HepG2 (cell line): ENCODE data around the gene DENND11. TPM values are rescaled to one million over a fixed set of nuclear protein-coding genes. Genes with fewer than 3 reads are reported as not detected.

Source experiments
- ARID5B ChIP-seq: IDR thresholded peaks from 2 replicates; pipeline ENCODE4 v1.4.0; 2020; ENCODE audit warnings: mild to moderate bottlenecking, missing genetic modification reagents
- ATF1 ChIP-seq: IDR thresholded peaks from 2 replicates; pipeline ENCODE4 v1.6.1; 2016; ENCODE audit warnings: mild to moderate bottlenecking, control low read depth
- EED ChIP-seq: sonication (generic); formaldehyde crosslinking; IDR thresholded peaks from 2 replicates; pipeline ENCODE4 v1.5.0; 2020; ENCODE audit warnings: mild to moderate bottlenecking, missing genetic modification reagents
- ESRRA ChIP-seq: sonication (generic); formaldehyde crosslinking; IDR thresholded peaks from 2 replicates; pipeline ENCODE4 v1.5.1; 2020; ENCODE audit warnings: mild to moderate bottlenecking, low read depth, missing genetic modification reagents
- FOXC1 ChIP-seq: sonication (generic); formaldehyde crosslinking; IDR thresholded peaks from 2 replicates; pipeline ENCODE4 v1.8.0; 2022; ENCODE audit warnings: mild to moderate bottlenecking, missing genetic modification reagents, borderline replicate concordance
- GATAD2A ChIP-seq: IDR thresholded peaks from 2 replicates; pipeline ENCODE4 v1.6.1; 2016
- KDM6A ChIP-seq: IDR thresholded peaks from 2 replicates; pipeline ENCODE4 v1.6.1; 2016; ENCODE audit warnings: low read depth
- MYC ChIP-seq: sonication (generic); formaldehyde crosslinking; IDR thresholded peaks from 2 replicates; pipeline ENCODE4 v1.9.0; 2021; ENCODE audit warnings: missing genetic modification reagents, borderline replicate concordance
- RAD21 ChIP-seq: fragments of 450-650 bp; formaldehyde crosslinking; IDR thresholded peaks from 2 replicates; pipeline ENCODE4 v1.5.0; 2020; ENCODE audit warnings: mild to moderate bottlenecking
- SATB2 ChIP-seq: sonication (generic); formaldehyde crosslinking; IDR thresholded peaks from 2 replicates; pipeline ENCODE4 v1.5.0; 2020; ENCODE audit warnings: missing genetic modification reagents
- SETDB1 ChIP-seq: sonication (generic); formaldehyde crosslinking; IDR thresholded peaks from 2 replicates; pipeline ENCODE4 v1.5.1; 2020; ENCODE audit warnings: missing genetic modification reagents, mild to moderate bottlenecking, borderline replicate concordance
- SKI ChIP-seq: fragments of 450-650 bp; IDR thresholded peaks from one replicate; pipeline ENCODE4 v1.6.1; 2018; ENCODE audit warnings: mild to moderate bottlenecking; ENCODE audit not compliant: partially characterized antibody
- ZNF709 ChIP-seq: sonication (generic); formaldehyde crosslinking; IDR thresholded peaks from 2 replicates; pipeline ENCODE4 v1.5.0; 2020; ENCODE audit warnings: mild to moderate bottlenecking, missing genetic modification reagents
- ZNF841 ChIP-seq: sonication (generic); formaldehyde crosslinking; IDR thresholded peaks from 2 replicates; pipeline ENCODE4 v1.8.1; 2023; ENCODE audit warnings: missing genetic modification reagents, borderline replicate concordance
- ZNF883 ChIP-seq: sonication (generic); formaldehyde crosslinking; IDR thresholded peaks from 2 replicates; pipeline ENCODE4 v1.5.1; 2020; ENCODE audit warnings: mild to moderate bottlenecking, missing genetic modification reagents; ENCODE audit errors: not compliant biosample characterization
- polyA plus RNA-seq, 8 experiments: library from polyadenylated mRNA; depleted of rRNA in 3 of 8; stranded (reverse) in 7 of 8; unstranded in 1 of 8; fragments of >200 nt; fragmentation: Illumina TruSeq in 4 of 8; extraction: Trizol in 4 of 8; gene quantifications; 2 replicates each; pipeline versions ENCODE4 v1.2.1 to v1.2.3, GENCODE V29; 2011 to 2016; ENCODE audit warnings: low read depth in 4 of 8, missing spikeins in 1 of 8, mixed read lengths in 1 of 8; ENCODE audit not compliant: insufficient read depth in 1 of 8
- total RNA-seq, 5 experiments: library from RNA; depleted of rRNA; stranded (reverse); fragments of >200 nt; fragmentation: Illumina TruSeq; extraction: Trizol; gene quantifications; 2 replicates each; pipeline ENCODE4 v1.2.3, GENCODE V29; 2016; ENCODE audit warnings: low read depth in 1 of 5
- TF ChIP-seq, protein P1 (sequence below): sonication (generic); formaldehyde crosslinking; IDR thresholded peaks from 2 replicates; pipeline ENCODE4 v1.5.1; 2020; ENCODE audit warnings: mild to moderate bottlenecking, missing genetic modification reagents, moderate library complexity
- TF ChIP-seq, protein P2 (sequence below): sonication (generic); formaldehyde crosslinking; IDR thresholded peaks from 2 replicates; pipeline ENCODE4 v1.4.0; 2020; ENCODE audit warnings: mild to moderate bottlenecking, missing genetic modification reagents
- TF ChIP-seq, protein P3 (sequence below): sonication (generic); formaldehyde crosslinking; IDR thresholded peaks from 2 replicates; pipeline ENCODE4 v1.9.0; 2022; ENCODE audit warnings: low read depth, missing genetic modification reagents

The DENND11 gene
- total and polyA plus RNA-seq, 2 of the 13 experiments (the other 11 are each of a cell fraction or from before 2014, with no cell fraction given) = 7.1 to 10.5 TPM

- TF ChIP-seq ARID5B (peak; percentile 86), SETDB1 (CRISPR knock-in tag) (no peak), ZNF841 (no peak), ESRRA (peak; percentile 87; the same call in 1 of the 2 replicates), FOXC1 (no peak), ZNF883 (CRISPR knock-in tag) (no peak), GATAD2A (peak; percentile 92), RAD21 (CRISPR knock-in tag) (no peak), KDM6A (0 out of 2 replicates have a peak, but pooled peaks have one; percentile 9), SATB2 (CRISPR knock-in tag) (no peak), MYC (CRISPR knock-in tag) (no peak), SKI (peak; percentile 79), ZNF709 (CRISPR knock-in tag) (no peak), EED (CRISPR knock-in tag) (no peak), ATF1 (CRISPR knock-in tag) (no peak)
- TF ChIP-seq, protein P1, sequence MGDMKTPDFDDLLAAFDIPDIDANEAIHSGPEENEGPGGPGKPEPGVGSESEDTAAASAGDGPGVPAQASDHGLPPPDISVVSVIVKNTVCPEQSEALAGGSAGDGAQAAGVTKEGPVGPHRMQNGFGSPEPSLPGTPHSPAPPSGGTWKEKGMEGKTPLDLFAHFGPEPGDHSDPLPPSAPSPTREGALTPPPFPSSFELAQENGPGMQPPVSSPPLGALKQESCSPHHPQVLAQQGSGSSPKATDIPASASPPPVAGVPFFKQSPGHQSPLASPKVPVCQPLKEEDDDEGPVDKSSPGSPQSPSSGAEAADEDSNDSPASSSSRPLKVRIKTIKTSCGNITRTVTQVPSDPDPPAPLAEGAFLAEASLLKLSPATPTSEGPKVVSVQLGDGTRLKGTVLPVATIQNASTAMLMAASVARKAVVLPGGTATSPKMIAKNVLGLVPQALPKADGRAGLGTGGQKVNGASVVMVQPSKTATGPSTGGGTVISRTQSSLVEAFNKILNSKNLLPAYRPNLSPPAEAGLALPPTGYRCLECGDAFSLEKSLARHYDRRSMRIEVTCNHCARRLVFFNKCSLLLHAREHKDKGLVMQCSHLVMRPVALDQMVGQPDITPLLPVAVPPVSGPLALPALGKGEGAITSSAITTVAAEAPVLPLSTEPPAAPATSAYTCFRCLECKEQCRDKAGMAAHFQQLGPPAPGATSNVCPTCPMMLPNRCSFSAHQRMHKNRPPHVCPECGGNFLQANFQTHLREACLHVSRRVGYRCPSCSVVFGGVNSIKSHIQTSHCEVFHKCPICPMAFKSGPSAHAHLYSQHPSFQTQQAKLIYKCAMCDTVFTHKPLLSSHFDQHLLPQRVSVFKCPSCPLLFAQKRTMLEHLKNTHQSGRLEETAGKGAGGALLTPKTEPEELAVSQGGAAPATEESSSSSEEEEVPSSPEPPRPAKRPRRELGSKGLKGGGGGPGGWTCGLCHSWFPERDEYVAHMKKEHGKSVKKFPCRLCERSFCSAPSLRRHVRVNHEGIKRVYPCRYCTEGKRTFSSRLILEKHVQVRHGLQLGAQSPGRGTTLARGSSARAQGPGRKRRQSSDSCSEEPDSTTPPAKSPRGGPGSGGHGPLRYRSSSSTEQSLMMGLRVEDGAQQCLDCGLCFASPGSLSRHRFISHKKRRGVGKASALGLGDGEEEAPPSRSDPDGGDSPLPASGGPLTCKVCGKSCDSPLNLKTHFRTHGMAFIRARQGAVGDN (CRISPR knock-in tag) = peak; percentile 68
- TF ChIP-seq, protein P2, sequence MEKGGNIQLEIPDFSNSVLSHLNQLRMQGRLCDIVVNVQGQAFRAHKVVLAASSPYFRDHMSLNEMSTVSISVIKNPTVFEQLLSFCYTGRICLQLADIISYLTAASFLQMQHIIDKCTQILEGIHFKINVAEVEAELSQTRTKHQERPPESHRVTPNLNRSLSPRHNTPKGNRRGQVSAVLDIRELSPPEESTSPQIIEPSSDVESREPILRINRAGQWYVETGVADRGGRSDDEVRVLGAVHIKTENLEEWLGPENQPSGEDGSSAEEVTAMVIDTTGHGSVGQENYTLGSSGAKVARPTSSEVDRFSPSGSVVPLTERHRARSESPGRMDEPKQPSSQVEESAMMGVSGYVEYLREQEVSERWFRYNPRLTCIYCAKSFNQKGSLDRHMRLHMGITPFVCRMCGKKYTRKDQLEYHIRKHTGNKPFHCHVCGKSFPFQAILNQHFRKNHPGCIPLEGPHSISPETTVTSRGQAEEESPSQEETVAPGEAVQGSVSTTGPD (CRISPR knock-in tag) = peak; percentile 90
- TF ChIP-seq, protein P3, sequence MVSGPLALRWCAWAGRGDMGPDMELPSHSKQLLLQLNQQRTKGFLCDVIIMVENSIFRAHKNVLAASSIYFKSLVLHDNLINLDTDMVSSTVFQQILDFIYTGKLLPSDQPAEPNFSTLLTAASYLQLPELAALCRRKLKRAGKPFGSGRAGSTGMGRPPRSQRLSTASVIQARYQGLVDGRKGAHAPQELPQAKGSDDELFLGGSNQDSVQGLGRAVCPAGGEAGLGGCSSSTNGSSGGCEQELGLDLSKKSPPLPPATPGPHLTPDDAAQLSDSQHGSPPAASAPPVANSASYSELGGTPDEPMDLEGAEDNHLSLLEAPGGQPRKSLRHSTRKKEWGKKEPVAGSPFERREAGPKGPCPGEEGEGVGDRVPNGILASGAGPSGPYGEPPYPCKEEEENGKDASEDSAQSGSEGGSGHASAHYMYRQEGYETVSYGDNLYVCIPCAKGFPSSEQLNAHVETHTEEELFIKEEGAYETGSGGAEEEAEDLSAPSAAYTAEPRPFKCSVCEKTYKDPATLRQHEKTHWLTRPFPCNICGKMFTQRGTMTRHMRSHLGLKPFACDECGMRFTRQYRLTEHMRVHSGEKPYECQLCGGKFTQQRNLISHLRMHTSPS (CRISPR knock-in tag) = peak; percentile 92
Observed at GRCh38 chr7:141695803-141696289, 6.1 kb downstream of the DENND11 start (continued).
